Esophagus squamous epithelium (tissue), 5 donors: Measurements from ENCODE around the gene DLEC1. TPM values are rescaled to one million over a fixed set of nuclear protein-coding genes. Genes with fewer than 3 reads are reported as not detected.

Experiments
- DNase-seq: peaks from one replicate; lab custom pipeline; 2025; lab: John Stamatoyannopoulos, UW
- H3K27ac ChIP-seq, 4 donors: fragments of 200-600 bp; sonication (generic); one replicate each; pipeline ENCODE4 v1.5.1; 2016 to 2019; ENCODE audit warnings: mild to moderate bottlenecking in 1 of 4
- H3K27me3 ChIP-seq, 4 donors: fragments of 200-600 bp; sonication (generic); 1 replicate in 3 of 4; 2 replicates in 1 of 4; pipeline versions ENCODE4 v1.5.1 to v1.6.0; 2017 to 2021; ENCODE audit warnings: antibody characterized with exemption in 1 of 4
- H3K36me3 ChIP-seq, 3 donors: fragments of 200-600 bp; sonication (generic); one replicate each; pipeline ENCODE4 v1.5.1; 2016 to 2019
- H3K4me1 ChIP-seq, 3 donors: fragments of 200-600 bp; sonication (generic); one replicate each; pipeline ENCODE4 v1.5.1; 2017 to 2019
- H3K4me3 ChIP-seq, 4 donors: fragments of 200-600 bp; sonication (generic); 1 replicate in 3 of 4; 2 replicates in 1 of 4; pipeline ENCODE4 v1.5.1; 2016 to 2019; ENCODE audit warnings: mild to moderate bottlenecking in 2 of 4, moderate library complexity in 1 of 4
- H3K9me3 ChIP-seq, 3 donors: fragments of 200-600 bp; sonication (generic); one replicate each; pipeline ENCODE4 v1.5.1; 2016 to 2019
- CTCF ChIP-seq, 6 experiments: fragments of 450-650 bp in 4 of 6; fragments of 200-600 bp in 2 of 6; sonication (generic) in 2 of 6; IDR thresholded peaks; one replicate each; pipeline ENCODE4 v1.5.1; 2016 to 2019; ENCODE audit warnings: antibody characterized with exemption in 6 of 6, mild to moderate bottlenecking in 4 of 6, moderate library complexity in 4 of 6
- POLR2A ChIP-seq, 4 donors: fragments of 450-650 bp; IDR thresholded peaks; one replicate each; pipeline ENCODE4 v1.6.1; 2017; ENCODE audit warnings: antibody characterized with exemption in 4 of 4, mild to moderate bottlenecking in 4 of 4, moderate library complexity in 3 of 4
- WGBS, 2 donors: methylation state at CpG; one replicate each; pipeline ENCODE4 v1.1.5; 2018; 5-methylcytosine and 5-hydroxymethylcytosine counted together
- intact Hi-C: fragments of 100-400 bp; cut with DNase I; formaldehyde crosslinking; loops from one replicate; pipeline ENCODE4 v1.15.0; 2022
- total RNA-seq, 4 donors: library from RNA; depleted of rRNA; stranded (reverse); fragments of >200 nt; gene quantifications; one replicate each; pipeline ENCODE4 v1.1.0, GENCODE V29; 2016
- donor health status: DM: yes; HTN: yes; CAD: no.

The DLEC1 gene
- total RNA-seq, 4 donors from 2014 or later = 0.19 TPM; not detected in 3

GRCh38 chr3:38015485-38015884, 23.5 kb upstream of the DLEC1 start:
- intact Hi-C loops = no loop called here
- DNase-seq = no peak
- H3K4me1 ChIP-seq = no peaks in the 10 kb centered on the region
- H3K27me3 ChIP-seq = no peaks in the 10 kb centered on the region
- 64 to 76% methylated on average over 3 of the region's 3 CpGs for WGBS, 2 donors
- H3K9me3 ChIP-seq = peaks cover 0 to 6% (median 0%) of the 10 kb centered on the region in 3 donors
- TF ChIP-seq POLR2A (IDR thresholded peaks at IDR 0.05) (no peak), CTCF (IDR thresholded peaks at IDR 0.05) (no peak)
- no peak overlapping the region for H3K27ac ChIP-seq
- peaks cover 7 to 99% (median 20%) of the 10 kb centered on the region in 3 donors for H3K36me3 ChIP-seq
- H3K4me3 ChIP-seq = no peak overlapping the region

DNA sequence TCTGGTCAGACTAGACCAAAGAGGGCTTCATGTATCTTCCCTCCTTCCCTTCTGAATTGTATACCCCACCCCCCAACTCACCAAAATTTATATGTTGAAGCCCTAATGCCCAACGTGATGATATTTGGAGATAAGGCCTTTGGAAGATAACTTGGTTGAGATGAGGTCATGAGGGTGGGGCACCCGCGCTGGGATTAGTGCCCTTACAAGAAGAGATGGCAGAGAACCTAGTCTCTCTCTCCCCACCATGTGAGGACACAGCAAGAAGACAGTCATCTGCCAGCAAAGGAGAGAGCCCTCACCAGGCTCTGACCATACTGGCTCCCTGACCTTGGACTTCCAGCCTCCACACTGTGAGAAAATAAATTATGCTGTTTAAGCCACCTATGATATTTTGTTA, 23.0 kb upstream of the DLEC1 start:
- Histone ChIP-seq H3K4me1 (no peaks in the 10 kb centered on the region), H3K27ac (no peak overlapping the region), H3K27me3 (no peaks in the 10 kb centered on the region), H3K9me3 (peaks cover 0 to 6% (median 0%) of the 10 kb centered on the region in 3 donors), H3K36me3 (peaks cover 7 to 99% (median 20%) of the 10 kb centered on the region in 3 donors), H3K4me3 (no peak overlapping the region)
- WGBS, 2 donors = 100% methylated on average over 2 to 3 of the region's 3 CpGs
- intact Hi-C loops = no loop called here
- DNase-seq = no peak
- TF ChIP-seq CTCF (IDR thresholded peaks at IDR 0.05) (no peak), POLR2A (IDR thresholded peaks at IDR 0.05) (no peak)

DNA sequence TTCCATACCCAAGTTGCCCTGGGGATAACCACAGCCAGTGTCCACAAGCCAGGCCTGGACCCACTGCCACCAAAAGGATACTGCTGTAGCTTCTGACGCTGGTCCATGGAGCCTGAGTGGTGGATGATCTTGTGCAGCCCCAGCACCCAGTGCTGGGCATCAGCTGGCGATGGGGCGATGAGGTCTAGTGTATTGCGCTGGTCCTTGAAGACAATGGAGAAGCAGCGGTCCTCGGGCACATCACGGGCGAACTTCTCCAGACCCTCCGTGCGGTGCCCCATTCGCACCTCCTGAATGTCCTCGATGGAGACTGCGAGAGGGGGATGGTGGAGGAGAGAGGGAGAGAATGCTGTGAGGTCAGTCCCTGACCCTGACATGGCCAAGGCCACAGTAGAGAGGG, 22.6 kb upstream of the DLEC1 start:
- intact Hi-C loops = no loop called here
- peaks cover 7 to 96% (median 20%) of the 10 kb centered on the region in 3 donors for H3K36me3 ChIP-seq
- H3K27me3 ChIP-seq = no peaks in the 10 kb centered on the region
- H3K4me3 ChIP-seq = no peak overlapping the region
- peaks cover 0 to 6% (median 0%) of the 10 kb centered on the region in 3 donors for H3K9me3 ChIP-seq
- DNase-seq = no peak
- H3K27ac ChIP-seq = no peak overlapping the region
- TF ChIP-seq CTCF (IDR thresholded peaks at IDR 0.05) (no peak), POLR2A (IDR thresholded peaks at IDR 0.05) (no peak)
- H3K4me1 ChIP-seq = no peaks in the 10 kb centered on the region
- WGBS, 2 donors = no CpG with 5 or more reads among the region's 13 CpGs

- TF ChIP-seq POLR2A (IDR thresholded peaks at IDR 0.05) = no peak
- no peak for TF ChIP-seq CTCF (IDR thresholded peaks at IDR 0.05)
- H3K4me3 ChIP-seq = no peak overlapping the region
These were observed 22.1 kb upstream of the DLEC1 start for GRCh38 chr3:38016847-38017444.

GRCh38 chr3:38017445-38018295, 21.3 kb upstream of the DLEC1 start:
- Histone ChIP-seq H3K27me3 (no peaks in the 10 kb centered on the region), H3K27ac (no peak overlapping the region), H3K9me3 (peaks cover 0 to 6% (median 0%) of the 10 kb centered on the region in 3 donors), H3K4me1 (peaks cover 0 to 4% (median 0%) of the 10 kb centered on the region in 3 donors), H3K4me3 (no peak overlapping the region), H3K36me3 (peaks cover 7 to 83% (median 20%) of the 10 kb centered on the region in 3 donors)
- WGBS, 2 donors = 74 to 88% methylated on average over 4 to 7 of the region's 9 CpGs
- intact Hi-C loops = no loop called here
- no peak for DNase-seq
- TF ChIP-seq CTCF (IDR thresholded peaks at IDR 0.05) (no peak), POLR2A (IDR thresholded peaks at IDR 0.05) (no peak)

More at GRCh38 chr3:38016847-38017444, 22.1 kb upstream of the DLEC1 start:
- Histone ChIP-seq H3K9me3 (peaks cover 0 to 6% (median 0%) of the 10 kb centered on the region in 3 donors), H3K4me1 (no peaks in the 10 kb centered on the region), H3K27ac (no peak overlapping the region), H3K36me3 (peaks cover 7 to 91% (median 20%) of the 10 kb centered on the region in 3 donors), H3K27me3 (no peaks in the 10 kb centered on the region)
- 75 to 100% methylated on average over 3 to 6 of the region's 6 CpGs for WGBS, 2 donors
- intact Hi-C loops = no loop called here
- DNase-seq = no peak
